HG03457 (cell line): ENCODE data around the gene TBXA2R.
A peak's percentile ranks its signal among the peaks of the same experiment; 100 is the strongest.

ENCODE experiments used
- ATAC-seq: cut with Tn5 transposase; IDR thresholded peaks from one replicate; pipeline ENCODE4 v1.9.1; 2021; ENCODE audit warnings: moderate number of reproducible peaks; ENCODE audit not compliant: unreplicated experiment

The TBXA2R gene

GRCh38 chr19:3556978-3557460 is 49.7 kb downstream of the TBXA2R start:
- peak; percentile 34 for ATAC-seq

GRCh38 chr19:3556423-3556977 is 50.2 kb downstream of the TBXA2R start:
- no peak for ATAC-seq

- no peak for ATAC-seq
These were observed 50.8 kb downstream of the TBXA2R start for GRCh38 chr19:3555653-3556422.

- no peak for ATAC-seq
These were observed 52.2 kb downstream of the TBXA2R start for GRCh38 chr19:3554254-3555083.

- ATAC-seq: no peak
These were observed 54.9 kb downstream of the TBXA2R start for GRCh38 chr19:3551792-3552095.

GRCh38 chr19:3550947-3551791 is 55.5 kb downstream of the TBXA2R start:
- ATAC-seq: no peak

GRCh38 chr19:3549816-3550215 is 56.9 kb downstream of the TBXA2R start:
- no peak for ATAC-seq

- ATAC-seq: no peak
These were observed 58.1 kb downstream of the TBXA2R start for GRCh38 chr19:3548606-3549005.

- ATAC-seq: no peak
These were observed 58.9 kb downstream of the TBXA2R start for GRCh38 chr19:3547767-3548282.

- no peak for ATAC-seq
These were observed 59.4 kb downstream of the TBXA2R start for GRCh38 chr19:3547301-3547731.

GRCh38 chr19:3546119-3546518 is 60.6 kb downstream of the TBXA2R start:
- ATAC-seq: no peak

- ATAC-seq: no peak
These were observed 61.0 kb downstream of the TBXA2R start for GRCh38 chr19:3545669-3546034.

- ATAC-seq: no peak
These were observed 61.7 kb downstream of the TBXA2R start for GRCh38 chr19:3544742-3545668.
